HEK293T (cell line): ENCODE results near the gene GYS1.

Source experiments
- CTCF ChIA-PET: fragments of 350-600 bp; formaldehyde crosslinking; extraction: SDS; loops from one replicate; lab custom pipeline; 2021; ENCODE audit warnings: antibody characterized with exemption, inconsistent platforms; lab: Yijun Ruan, JAX
- POLR2A ChIA-PET: fragments of 350-600 bp; formaldehyde crosslinking; extraction: SDS; loops from one replicate; lab custom pipeline; 2020; ENCODE audit warnings: antibody characterized with exemption, inconsistent platforms; lab: Yijun Ruan, JAX
- DNase-seq: peaks from one replicate; pipeline ENCODE4 v3.0.0; 2012; ENCODE audit warnings: mixed read lengths; ENCODE audit errors: extremely low spot score
- ARNT ChIP-seq: fragments of 450-650 bp; IDR thresholded peaks from 2 replicates; pipeline ENCODE4 v1.6.1; 2017; ENCODE audit warnings: mild to moderate bottlenecking
- BHLHE40 ChIP-seq: fragments of 450-650 bp; IDR thresholded peaks from 2 replicates; pipeline ENCODE4 v1.6.1; 2016; ENCODE audit warnings: mild to moderate bottlenecking, moderate library complexity, borderline replicate concordance
- CTBP1 ChIP-seq: fragments of 450-650 bp; IDR thresholded peaks from 2 replicates; pipeline ENCODE4 v1.6.1; 2016; ENCODE audit warnings: borderline replicate concordance
- ELF4 ChIP-seq: fragments of 450-650 bp; IDR thresholded peaks from 2 replicates; pipeline ENCODE4 v1.6.1; 2017; ENCODE audit warnings: antibody characterized with exemption
- FOXA1 ChIP-seq: fragments of 450-650 bp; IDR thresholded peaks from 2 replicates; pipeline ENCODE4 v1.6.1; 2016; ENCODE audit warnings: mild to moderate bottlenecking
- FOXK2 ChIP-seq: fragments of 450-650 bp; IDR thresholded peaks from 2 replicates; pipeline ENCODE4 v1.6.1; 2016; ENCODE audit warnings: mild to moderate bottlenecking
- FOXM1 ChIP-seq: fragments of 450-650 bp; IDR thresholded peaks from 2 replicates; pipeline ENCODE4 v1.6.1; 2017; ENCODE audit warnings: mild to moderate bottlenecking, borderline replicate concordance
- HDGF ChIP-seq: fragments of 450-650 bp; IDR thresholded peaks from 2 replicates; pipeline ENCODE4 v1.6.1; 2017; ENCODE audit warnings: antibody characterized with exemption, borderline replicate concordance
- L3MBTL2 ChIP-seq: fragments of 450-650 bp; conservative IDR thresholded peaks from 2 replicates; pipeline ENCODE4 v1.6.1; 2016; ENCODE audit warnings: mild to moderate bottlenecking
- LEF1 ChIP-seq: fragments of 450-650 bp; IDR thresholded peaks from 2 replicates; pipeline ENCODE4 v1.6.1; 2017; ENCODE audit warnings: mild to moderate bottlenecking, borderline replicate concordance
- NFRKB ChIP-seq: fragments of 450-650 bp; IDR thresholded peaks from 2 replicates; pipeline ENCODE4 v1.6.1; 2016; ENCODE audit warnings: mild to moderate bottlenecking, moderate library complexity
- PKNOX1 ChIP-seq: fragments of 450-650 bp; IDR thresholded peaks from 2 replicates; pipeline ENCODE4 v1.6.1; 2016
- SP1 ChIP-seq: fragments of 450-650 bp; IDR thresholded peaks from 2 replicates; pipeline ENCODE4 v1.6.1; 2017
- SUZ12 ChIP-seq: fragments of 450-650 bp; IDR thresholded peaks from 2 replicates; pipeline ENCODE4 v1.6.1; 2016; ENCODE audit warnings: mild to moderate bottlenecking
- TARDBP ChIP-seq: fragments of 450-650 bp; IDR thresholded peaks from 2 replicates; pipeline ENCODE4 v1.6.1; 2016
- ZNF384 ChIP-seq: fragments of 450-650 bp; IDR thresholded peaks from 2 replicates; pipeline ENCODE4 v1.6.1; 2016

The GYS1 gene

GRCh38 chr19:48954595-48955307 is 38.4 kb downstream of the GYS1 start, which contains the start of gene BAX:
Gene BAX, plus strand, starts transcription at chr19:48954875. Its CDS starts 54 bp downstream, at chr19:48954929.
- CTCF ChIA-PET: interaction anchor here (0.6 to 2.2 kb wide), 3 partner anchors 16 to 425 kb away, joined by 3 to 10 read pairs (median 5); partner anchors contain the start of gene DHDH

GRCh38 chr19:48953990-48954594 is 39.0 kb downstream of the GYS1 start:
- ChIA-PET POLR2A (interaction anchor here (0.6 to 3.1 kb wide), 14 partner anchors 8 to 723 kb away, joined by 3 to 18 read pairs (median 4); partner anchors contain the start of genes DHDH, FTL, GYS1 and PPP1R15A), CTCF (interaction anchor here (0.6 to 2.2 kb wide), 3 partner anchors 17 to 425 kb away, joined by 3 to 10 read pairs (median 5); partner anchors contain the start of gene DHDH)
- no peak for DNase-seq
- no peak for TF ChIP-seq CTBP1
- TF ChIP-seq ZNF384: peak; percentile 88

More at GRCh38 chr19:48954595-48955307, 38.4 kb downstream of the GYS1 start, which contains the start of gene BAX:
- peak; percentile 98 for DNase-seq
- POLR2A ChIA-PET: interaction anchor here (0.6 to 3.1 kb wide), 14 partner anchors 8 to 722 kb away, joined by 3 to 18 read pairs (median 4); partner anchors contain the start of genes DHDH, FTL, GYS1 and PPP1R15A
- TF ChIP-seq FOXK2 (no peak), SUZ12 (no peak), CTBP1 (no peak), ARNT (0 out of 2 replicates have a peak, but pooled peaks have one; percentile 55), ZNF384 (no peak), SP1 (no peak), PKNOX1 (peak; percentile 45)

- TF ChIP-seq CTBP1 (no peak), PKNOX1 (no peak), BHLHE40 (no peak), LEF1 (no peak), FOXM1 (no peak), SP1 (no peak), FOXA1 (no peak), SUZ12 (no peak), FOXK2 (no peak), ELF4 (no peak), NFRKB (no peak), TARDBP (no peak)
- DNase-seq: no peak
- CTCF ChIA-PET: interaction anchor here (0.6 to 2.2 kb wide), 2 partner anchors 18 to 310 kb away, joined by 3 to 10 read pairs; no protein-coding TSS in a partner anchor
- POLR2A ChIA-PET: interaction anchor here (0.6 to 3.1 kb wide), 5 partner anchors 11 to 160 kb away, joined by 3 to 18 read pairs (median 7); partner anchors contain the start of gene DHDH
These were observed 40.0 kb downstream of the GYS1 start for GRCh38 chr19:48953141-48953540.

- TF ChIP-seq FOXK2: no peak
- TF ChIP-seq HDGF: no peak
- TF ChIP-seq FOXA1: no peak
- TF ChIP-seq LEF1: no peak
- TF ChIP-seq L3MBTL2: no peak
- no peak for TF ChIP-seq NFRKB
- no peak for TF ChIP-seq ELF4
- TF ChIP-seq FOXM1: no peak
- no peak for TF ChIP-seq ZNF384
- TF ChIP-seq BHLHE40: no peak
- ChIA-PET CTCF (no interaction called here), POLR2A (interaction anchor here (0.5 to 0.7 kb wide), 3 partner anchors 13 to 78 kb away, joined by 3 to 4 read pairs (median 3); partner anchors contain the start of gene PPP1R15A)
- DNase-seq: no peak
These were observed 42.1 kb downstream of the GYS1 start for GRCh38 chr19:48950830-48951519.

GRCh38 chr19:48950159-48950558 is 43.0 kb downstream of the GYS1 start:
- ChIA-PET CTCF (no interaction called here), POLR2A (no interaction called here)
- TF ChIP-seq FOXM1 (no peak), TARDBP (no peak), SUZ12 (no peak), FOXA1 (no peak), CTBP1 (no peak), LEF1 (no peak), NFRKB (no peak), ZNF384 (no peak), ELF4 (no peak), ARNT (no peak), HDGF (no peak), PKNOX1 (no peak), BHLHE40 (no peak), L3MBTL2 (no peak), SP1 (no peak), FOXK2 (no peak)
- no peak for DNase-seq
